ENCODE measurements around the gene PIGZ. TPM values are rescaled to one million over a fixed set of nuclear protein-coding genes. Genes with fewer than 3 reads are reported as not detected.

PIGZ gene
- 1.0 and 2.0 TPM in 2 replicates for total RNA-seq

GRCh38 chr3:196968233-196969133 lies at the start of gene PIGZ:
Gene PIGZ, minus strand, starts transcription at chr3:196968833. Its CDS starts 16,802 bp downstream, at chr3:196952031.

GRCh38 chr3:196942226-196942914 lies 26.3 kb downstream of the PIGZ start, which contains the start of gene NCBP2:
Gene NCBP2, minus strand, starts transcription at chr3:196942528. Its CDS starts 25 bp downstream, at chr3:196942503.

Other genes starting within 250 kb of the PIGZ start
- gene PAK2, start 229.0 kb downstream of the PIGZ start, total RNA-seq: 46.8 and 52.0 TPM in 2 replicates
- gene SENP5, start 100.9 kb downstream of the PIGZ start, total RNA-seq: 46.6 and 70.4 TPM in 2 replicates
- gene NCBP2, start 26.3 kb downstream of the PIGZ start, total RNA-seq: 43.5 and 49.0 TPM in 2 replicates
- gene MELTF, start 61.0 kb upstream of the PIGZ start, total RNA-seq: 1.7 and 7.9 TPM in 2 replicates